GM12801 (cell line): Measurements from ENCODE around the gene SEMA6A.

Source experiments
- CTCF ChIP-seq: IDR thresholded peaks from one replicate; pipeline ENCODE4 v1.5.1; 2011; ENCODE audit warnings: control low read depth; ENCODE audit not compliant: insufficient read length; ENCODE audit errors: extremely low read depth

SEMA6A gene

GRCh38 chr5:116418774-116419173, 155.8 kb downstream of the SEMA6A start:
- TF ChIP-seq CTCF: no peak

- TF ChIP-seq CTCF: no peak
These were observed 156.6 kb downstream of the SEMA6A start for GRCh38 chr5:116418016-116418415.

GRCh38 chr5:116415989-116416388, 158.6 kb downstream of the SEMA6A start:
- TF ChIP-seq CTCF: no peak

GRCh38 chr5:116415182-116415581, 159.4 kb downstream of the SEMA6A start:
- TF ChIP-seq CTCF: no peak

GRCh38 chr5:116411101-116411571, 163.5 kb downstream of the SEMA6A start:
- TF ChIP-seq CTCF: no peak

GRCh38 chr5:116410336-116410890, 164.2 kb downstream of the SEMA6A start:
- no peak for TF ChIP-seq CTCF

GRCh38 chr5:116409591-116410296, 164.9 kb downstream of the SEMA6A start:
- TF ChIP-seq CTCF: no peak
